GM12864 (cell line): ENCODE results near the gene RBSN.

Experiments used
- DNase-seq: peaks from one replicate; pipeline ENCODE4 v3.0.0-alpha.2; 2011; ENCODE audit warnings: low read depth
- H3K4me3 ChIP-seq: 2 replicates; pipeline ENCODE4 v1.5.1; 2011; ENCODE audit warnings: mild to moderate bottlenecking, low read depth, low read length, control low read depth
- TF ChIP-seq, protein P1 (sequence below): IDR thresholded peaks from 2 replicates; pipeline ENCODE4 v1.5.1; 2011; ENCODE audit warnings: low read depth, mild to moderate bottlenecking, moderate library complexity, low read length, control low read depth, inconsistent platforms; ENCODE audit errors: missing control alignments

The RBSN gene

GRCh38 chr3:15097891-15098290 is 1.1 kb downstream of the RBSN start:
- peak overlapping the region; percentile 72 for H3K4me3 ChIP-seq
- DNase-seq: no peak
- TF ChIP-seq, protein P1, sequence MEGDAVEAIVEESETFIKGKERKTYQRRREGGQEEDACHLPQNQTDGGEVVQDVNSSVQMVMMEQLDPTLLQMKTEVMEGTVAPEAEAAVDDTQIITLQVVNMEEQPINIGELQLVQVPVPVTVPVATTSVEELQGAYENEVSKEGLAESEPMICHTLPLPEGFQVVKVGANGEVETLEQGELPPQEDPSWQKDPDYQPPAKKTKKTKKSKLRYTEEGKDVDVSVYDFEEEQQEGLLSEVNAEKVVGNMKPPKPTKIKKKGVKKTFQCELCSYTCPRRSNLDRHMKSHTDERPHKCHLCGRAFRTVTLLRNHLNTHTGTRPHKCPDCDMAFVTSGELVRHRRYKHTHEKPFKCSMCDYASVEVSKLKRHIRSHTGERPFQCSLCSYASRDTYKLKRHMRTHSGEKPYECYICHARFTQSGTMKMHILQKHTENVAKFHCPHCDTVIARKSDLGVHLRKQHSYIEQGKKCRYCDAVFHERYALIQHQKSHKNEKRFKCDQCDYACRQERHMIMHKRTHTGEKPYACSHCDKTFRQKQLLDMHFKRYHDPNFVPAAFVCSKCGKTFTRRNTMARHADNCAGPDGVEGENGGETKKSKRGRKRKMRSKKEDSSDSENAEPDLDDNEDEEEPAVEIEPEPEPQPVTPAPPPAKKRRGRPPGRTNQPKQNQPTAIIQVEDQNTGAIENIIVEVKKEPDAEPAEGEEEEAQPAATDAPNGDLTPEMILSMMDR: no peak

DNA sequence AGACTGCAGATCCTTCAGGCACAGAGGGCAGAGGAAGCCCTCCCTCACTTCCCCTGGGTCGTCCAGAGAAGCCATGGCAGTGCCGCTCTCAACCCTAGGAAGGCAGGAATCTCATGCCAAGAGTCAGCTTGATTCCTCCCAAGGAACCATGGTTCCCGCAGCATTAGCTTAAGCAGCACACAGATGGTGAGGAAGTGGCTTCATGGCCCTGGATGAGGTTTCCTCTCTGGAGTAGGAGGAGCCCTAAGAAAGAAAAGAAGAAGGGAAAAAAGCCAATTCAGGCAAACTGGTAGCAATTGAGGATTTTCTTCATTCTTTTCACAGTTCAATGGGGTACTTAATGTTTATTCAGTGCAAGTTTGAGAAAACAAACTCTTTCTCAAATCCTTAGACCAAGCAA is 2.9 kb downstream of the RBSN start:
- TF ChIP-seq, protein P1: no peak
- DNase-seq: no peak
- H3K4me3 ChIP-seq: no peak overlapping the region

GRCh38 chr3:15094187-15094875 is 4.6 kb downstream of the RBSN start:
- TF ChIP-seq, protein P1: no peak
- no peak overlapping the region for H3K4me3 ChIP-seq
- no peak for DNase-seq

GRCh38 chr3:15092686-15093085 is 6.3 kb downstream of the RBSN start:
- TF ChIP-seq, protein P1: no peak
- no peak for DNase-seq

DNA sequence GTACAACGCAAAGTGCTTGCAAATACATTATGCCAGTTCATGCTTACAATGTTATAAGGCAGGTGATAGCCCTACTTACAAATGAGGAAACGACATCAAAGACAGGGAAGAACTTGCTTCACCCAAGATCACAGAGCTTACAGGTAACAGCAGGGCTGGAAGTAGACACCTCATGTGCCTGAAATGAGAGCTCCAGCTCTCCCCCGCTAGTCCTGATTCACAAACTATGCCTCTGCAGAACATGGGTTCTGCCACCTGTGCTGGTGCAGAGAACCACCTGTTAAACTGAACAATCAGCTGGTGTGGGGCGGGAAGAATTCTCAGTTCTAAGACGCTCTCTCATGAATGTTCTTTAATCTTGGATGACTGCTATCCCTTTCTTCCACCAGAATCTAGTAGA is 7.4 kb downstream of the RBSN start:
- DNase-seq: no peak
- TF ChIP-seq, protein P1: no peak
- H3K4me3 ChIP-seq: no peak overlapping the region

More at GRCh38 chr3:15092686-15093085, 6.3 kb downstream of the RBSN start:
- H3K4me3 ChIP-seq: no peak overlapping the region

- no peak overlapping the region for H3K4me3 ChIP-seq
- TF ChIP-seq, protein P1: no peak
- no peak for DNase-seq
These were observed 9.7 kb downstream of the RBSN start for GRCh38 chr3:15089201-15089600.

- TF ChIP-seq, protein P1: no peak
- DNase-seq: no peak
- H3K4me3 ChIP-seq: no peak overlapping the region
These were observed 12.2 kb downstream of the RBSN start for GRCh38 chr3:15086699-15087098.
